GM19025 (cell line): ENCODE measurements around the gene CDS1.

Experiments
- ATAC-seq: cut with Tn5 transposase; IDR thresholded peaks from one replicate; pipeline ENCODE4 v1.9.1; 2021; ENCODE audit warnings: mild to moderate bottlenecking, low read depth, moderate library complexity; ENCODE audit not compliant: unreplicated experiment

Gene CDS1

GRCh38 chr4:84699001-84699671 is 116.2 kb downstream of the CDS1 start:
- no peak for ATAC-seq
